Hepatic stellate cell (primary cell): ENCODE data around the gene RALGPS2.

Experiments used
- DNase-seq: peaks from one replicate; pipeline ENCODE4 v3.0.0; 2011; ENCODE audit warnings: low spot score

Gene RALGPS2

DNA sequence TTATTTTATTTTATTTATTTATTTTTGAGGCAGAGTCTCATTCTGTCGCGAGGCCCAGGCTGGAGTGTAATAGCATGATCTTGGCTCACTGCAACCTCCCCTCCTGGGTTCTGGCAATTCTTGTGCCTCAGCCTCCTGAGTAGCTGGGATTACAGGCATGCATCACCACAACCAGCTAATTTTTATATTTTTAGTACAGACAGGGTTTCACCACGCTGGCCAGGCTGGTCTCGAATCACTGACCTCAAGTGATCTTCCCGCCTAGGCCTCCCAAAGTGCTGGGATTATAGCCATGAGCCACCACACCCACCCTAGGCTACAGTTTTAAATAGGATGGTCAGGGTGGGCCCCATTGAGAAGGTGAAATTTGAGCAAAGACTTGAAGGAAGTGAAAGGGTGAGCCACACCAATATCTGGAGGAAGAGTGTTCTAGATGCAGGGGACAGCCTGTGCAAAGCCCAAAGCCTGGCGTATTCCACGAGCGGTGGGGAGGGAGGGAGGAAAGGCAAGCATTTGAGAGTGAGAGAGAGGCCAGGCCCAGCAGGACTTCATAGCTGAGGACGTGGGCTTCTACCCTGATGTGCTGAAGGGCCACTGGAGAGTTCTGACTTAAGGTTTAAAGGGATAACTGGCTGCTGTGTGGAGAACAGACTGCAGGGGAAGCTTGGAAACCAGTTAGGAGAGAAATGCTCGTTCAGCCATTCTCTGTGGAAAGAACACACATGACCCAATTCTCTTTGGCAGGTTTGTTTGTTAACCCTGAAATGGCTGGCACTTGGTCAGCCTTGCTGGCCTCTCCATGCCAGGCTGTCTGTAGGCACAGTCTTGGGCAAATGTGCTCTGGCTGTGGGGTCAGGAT is 238.0 kb downstream of the RALGPS2 start:
- DNase-seq: no peak

GRCh38 chr1:178964469-178965330 is 239.7 kb downstream of the RALGPS2 start:
- no peak for DNase-seq

GRCh38 chr1:178966312-178966711 is 241.3 kb downstream of the RALGPS2 start:
- DNase-seq: no peak

DNA sequence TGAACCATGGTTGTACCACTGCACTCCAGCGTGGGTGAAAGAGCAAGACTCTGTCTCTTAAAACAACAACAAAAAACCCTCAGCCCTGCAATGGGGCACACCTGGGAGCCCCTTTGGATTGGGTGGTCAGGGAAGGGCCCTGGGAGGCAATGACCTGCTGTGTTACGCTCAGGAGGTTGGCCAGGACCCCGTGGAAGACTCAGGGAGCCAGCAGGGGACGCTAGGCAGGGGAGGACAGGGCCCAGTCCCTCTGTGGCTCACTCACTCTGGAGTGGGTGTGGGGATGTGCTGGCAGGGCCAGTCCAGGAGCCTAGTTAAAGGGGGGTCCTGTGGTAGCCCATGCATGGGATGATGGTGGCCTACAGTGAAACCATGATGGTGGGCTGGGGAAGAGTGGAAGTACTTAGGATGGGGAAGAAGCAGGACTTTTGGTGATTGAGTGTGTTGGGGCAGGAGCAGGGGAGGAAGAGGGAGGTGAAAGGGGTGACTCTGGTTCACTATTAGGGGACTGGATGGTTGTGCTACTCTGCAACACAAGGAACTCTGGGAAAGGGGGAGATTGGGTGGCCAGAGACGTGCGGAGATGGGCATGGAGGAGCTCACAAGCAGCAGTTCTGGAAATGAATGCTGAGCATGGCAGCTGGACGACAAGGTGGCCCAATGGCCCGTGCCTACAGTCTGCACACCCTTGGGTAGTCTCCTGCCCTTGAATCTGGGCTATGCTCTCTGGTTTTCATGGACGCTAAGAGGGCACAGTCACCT is 244.4 kb downstream of the RALGPS2 start:
- DNase-seq: no peak

- no peak for DNase-seq
These were observed 245.1 kb downstream of the RALGPS2 start for GRCh38 chr1:178970184-178970583.
